GM20000 (cell line): ENCODE results near the gene A1CF.
"Not testable (repeated sequence)": the region's sequence is repeated elsewhere in the genome, so short reads cannot be mapped to it uniquely, and the experiment has no call there.

Source experiments
- DNase-seq: peaks from one replicate; pipeline ENCODE4 v3.0.0; 2012; ENCODE audit warnings: low spot score
- TF ChIP-seq, protein P1 (sequence below): IDR thresholded peaks from 2 replicates; pipeline ENCODE4 v1.5.1; 2012; ENCODE audit warnings: mild to moderate bottlenecking, control low read depth; ENCODE audit errors: extremely low read depth, missing control alignments

Gene A1CF

GRCh38 chr10:50885097-50885859 lies at the start of gene A1CF:
Gene A1CF, minus strand, starts transcription at chr10:50885627. Its CDS starts 25,687 bp downstream, at chr10:50859940.
- TF ChIP-seq, protein P1, sequence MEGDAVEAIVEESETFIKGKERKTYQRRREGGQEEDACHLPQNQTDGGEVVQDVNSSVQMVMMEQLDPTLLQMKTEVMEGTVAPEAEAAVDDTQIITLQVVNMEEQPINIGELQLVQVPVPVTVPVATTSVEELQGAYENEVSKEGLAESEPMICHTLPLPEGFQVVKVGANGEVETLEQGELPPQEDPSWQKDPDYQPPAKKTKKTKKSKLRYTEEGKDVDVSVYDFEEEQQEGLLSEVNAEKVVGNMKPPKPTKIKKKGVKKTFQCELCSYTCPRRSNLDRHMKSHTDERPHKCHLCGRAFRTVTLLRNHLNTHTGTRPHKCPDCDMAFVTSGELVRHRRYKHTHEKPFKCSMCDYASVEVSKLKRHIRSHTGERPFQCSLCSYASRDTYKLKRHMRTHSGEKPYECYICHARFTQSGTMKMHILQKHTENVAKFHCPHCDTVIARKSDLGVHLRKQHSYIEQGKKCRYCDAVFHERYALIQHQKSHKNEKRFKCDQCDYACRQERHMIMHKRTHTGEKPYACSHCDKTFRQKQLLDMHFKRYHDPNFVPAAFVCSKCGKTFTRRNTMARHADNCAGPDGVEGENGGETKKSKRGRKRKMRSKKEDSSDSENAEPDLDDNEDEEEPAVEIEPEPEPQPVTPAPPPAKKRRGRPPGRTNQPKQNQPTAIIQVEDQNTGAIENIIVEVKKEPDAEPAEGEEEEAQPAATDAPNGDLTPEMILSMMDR, result no peak
- no peak for DNase-seq

DNA sequence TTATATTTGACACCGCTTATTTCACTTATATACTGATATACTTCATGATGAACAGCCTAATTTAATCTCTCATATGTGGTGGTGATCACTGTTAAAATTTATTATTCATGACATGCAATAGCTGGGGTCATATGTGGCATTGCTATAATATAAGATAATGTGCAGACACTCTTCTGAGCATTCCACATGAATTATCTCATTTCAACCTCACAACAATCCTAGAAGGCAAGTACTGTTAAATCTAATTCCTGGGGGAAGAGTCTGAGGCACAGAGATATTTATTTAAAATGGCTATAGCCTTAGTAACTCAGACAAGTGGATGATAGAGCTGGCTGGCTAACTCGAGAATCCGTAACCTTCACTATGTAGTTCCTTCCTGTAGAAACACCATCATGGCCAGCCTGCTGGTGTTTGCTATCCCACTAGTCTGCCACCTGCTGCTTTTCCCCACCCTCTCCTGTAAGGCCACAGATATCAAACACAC lies 46.6 kb upstream of the A1CF start:
- no peak for DNase-seq
- TF ChIP-seq, protein P1, result no peak

GRCh38 chr10:50929670-50930069 lies 44.2 kb upstream of the A1CF start:
- TF ChIP-seq, protein P1, result no peak
- DNase-seq, result no peak

DNA sequence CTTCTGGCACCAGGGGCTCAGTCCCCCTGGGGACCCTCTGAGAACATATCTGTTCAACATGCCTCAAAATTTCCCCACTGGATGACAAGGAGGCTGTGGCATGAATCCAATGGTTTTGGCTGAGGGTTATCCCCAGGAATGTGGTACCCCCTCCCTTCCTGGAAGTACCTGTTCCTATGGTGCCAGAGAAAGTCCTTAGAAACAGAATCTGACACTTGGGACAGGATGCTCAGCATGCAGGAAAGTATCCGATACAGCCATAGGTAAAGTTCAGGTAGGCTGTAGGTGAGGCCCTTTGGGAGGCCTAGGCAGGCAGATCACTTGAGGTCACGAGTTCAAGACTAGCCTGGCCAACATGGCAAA lies 42.7 kb upstream of the A1CF start:
- TF ChIP-seq, protein P1, result no peak
- DNase-seq, result no peak

GRCh38 chr10:50927522-50928189 lies 42.2 kb upstream of the A1CF start:
- TF ChIP-seq, protein P1, result no peak
- DNase-seq, result no peak

GRCh38 chr10:50923471-50923870 lies 38.0 kb upstream of the A1CF start:
- DNase-seq, result not testable (repeated sequence)

DNA sequence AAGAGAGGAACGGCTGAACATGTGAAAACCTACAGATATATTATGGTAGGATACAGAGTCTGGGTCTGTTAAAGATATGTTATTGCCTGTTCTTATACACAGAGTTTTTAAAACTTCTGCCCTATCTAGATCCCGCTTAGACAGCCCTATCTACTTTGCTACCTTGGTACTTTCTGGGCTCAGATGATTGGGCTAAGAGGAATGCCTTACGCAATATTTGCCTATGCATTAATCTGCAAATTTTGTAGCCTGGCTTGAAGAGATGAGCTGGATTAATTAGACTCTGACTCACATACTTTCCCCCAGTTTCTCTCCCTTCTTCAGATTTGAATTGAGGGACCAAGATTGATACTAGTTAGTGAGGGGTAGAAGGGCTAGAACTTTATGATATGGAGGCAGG lies 33.6 kb upstream of the A1CF start:
- TF ChIP-seq, protein P1, result no peak
- no peak for DNase-seq
